B cell (primary cell): ENCODE measurements around the gene SPPL3. TPM values are rescaled to one million over a fixed set of nuclear protein-coding genes. Genes with fewer than 3 reads are reported as not detected.

Experiments used
- ATAC-seq: fragments of 200-7000 bp; cut with Tn5 transposase; one replicate; pipeline ENCODE4 v1.10.0; 2021; ENCODE audit warnings: low read depth, mild to moderate bottlenecking, moderate number of reproducible peaks, moderate library complexity
- CTCF ChIA-PET: fragments of 350-600 bp; sonication (Branson Sonifier 250); formaldehyde crosslinking; loops from one replicate; lab custom pipeline; 2021; ENCODE audit warnings: antibody characterized with exemption, inconsistent platforms; lab: Charles Lee
- POLR2A ChIA-PET: fragments of 350-600 bp; sonication (Branson Sonifier 250); formaldehyde crosslinking; loops from one replicate; lab custom pipeline; 2021; ENCODE audit warnings: antibody characterized with exemption; lab: Charles Lee
- DNase-seq: peaks from one replicate; pipeline ENCODE4 v3.0.0; 2013
- H2AFZ ChIP-seq: 2 replicates; pipeline ENCODE4 v1.6.1; 2012; ENCODE audit warnings: mild to moderate bottlenecking, low read depth, low read length; ENCODE audit not compliant: insufficient read depth, poor library complexity, severe bottlenecking
- H3K27ac ChIP-seq, 2 donors: 1 replicate in 1 of 2; 2 replicates in 1 of 2; pipeline ENCODE4 v1.5.1; 2012 to 2013; ENCODE audit warnings: low read length in 2 of 2, mild to moderate bottlenecking in 2 of 2, moderate library complexity in 1 of 2
- H3K27me3 ChIP-seq, 4 experiments: fragments of 200-600 bp in 1 of 4; sonication (generic) in 1 of 4; replicated peaks in 1 of 4; 1 replicate in 2 of 4; 2 replicates in 2 of 4; pipeline versions ENCODE4 v1.6.1 to v1.7.0; 2013 to 2016; ENCODE audit warnings: low read length in 3 of 4, mild to moderate bottlenecking in 2 of 4, mixed read lengths in 1 of 4, moderate library complexity in 1 of 4; ENCODE audit not compliant: insufficient read depth in 4 of 4, control insufficient read depth in 3 of 4; ENCODE audit errors: control extremely low read depth in 1 of 4
- H3K36me3 ChIP-seq, 2 experiments: replicated peaks in 1 of 2; 1 replicate in 1 of 2; 2 replicates in 1 of 2; pipeline versions ENCODE4 v1.6.1 to v1.7.1; 2013; ENCODE audit warnings: low read length in 1 of 2; ENCODE audit not compliant: insufficient read depth in 2 of 2, control insufficient read depth in 1 of 2; ENCODE audit errors: control extremely low read depth in 1 of 2, extremely low read depth in 1 of 2
- H3K4me1 ChIP-seq, 2 donors: fragments of 200-600 bp in 1 of 2; sonication (generic) in 1 of 2; 1 replicate in 1 of 2; 2 replicates in 1 of 2; pipeline versions ENCODE4 v1.5.1 to v1.6.1; 2013 to 2017; ENCODE audit warnings: low read length in 2 of 2; ENCODE audit not compliant: control insufficient read depth in 2 of 2, insufficient read depth in 2 of 2
- H3K4me2 ChIP-seq: replicated peaks from 2 replicates; pipeline ENCODE3; 2012; ENCODE audit warnings: mild to moderate bottlenecking, low read depth, low read length; ENCODE audit not compliant: poor library complexity, severe bottlenecking
- H3K4me3 ChIP-seq, 5 experiments: fragments of 200-600 bp in 1 of 5; sonication (generic) in 1 of 5; 1 replicate in 3 of 5; 2 replicates in 2 of 5; pipeline versions ENCODE4 v1.5.1 to v1.7.0; 2011 to 2016; ENCODE audit warnings: low read length in 4 of 5, mild to moderate bottlenecking in 4 of 5, low read depth in 2 of 5, control low read depth in 1 of 5, moderate library complexity in 1 of 5; ENCODE audit not compliant: insufficient read depth in 1 of 5; ENCODE audit errors: control extremely low read depth in 1 of 5, extremely low read depth in 1 of 5
- H3K79me2 ChIP-seq: fragments of 200-600 bp; sonication (generic); one replicate; pipeline ENCODE4 v1.6.0; 2016; ENCODE audit warnings: low read length; ENCODE audit not compliant: control insufficient read depth, insufficient read depth
- H3K9ac ChIP-seq: fragments of 200-600 bp; sonication (generic); 2 replicates; pipeline ENCODE4 v1.6.1; 2017; ENCODE audit warnings: mild to moderate bottlenecking, low read length, moderate library complexity
- H3K9me3 ChIP-seq, 3 donors: one replicate each; pipeline versions ENCODE4 v1.6.1 to v1.7.1; 2013; ENCODE audit warnings: low read length in 2 of 3; ENCODE audit not compliant: control insufficient read depth in 2 of 3, insufficient read depth in 1 of 3; ENCODE audit errors: control extremely low read depth in 1 of 3
- H4K20me1 ChIP-seq: 2 replicates; pipeline ENCODE4 v1.6.0; 2012; ENCODE audit warnings: mild to moderate bottlenecking, low read length; ENCODE audit not compliant: insufficient read depth, control insufficient read depth, poor library complexity, severe bottlenecking
- H3K27ac Mint-ChIP-seq: one replicate; pipeline ENCODE4 v1.8.0; 2021; ENCODE audit warnings: mixed read lengths
- H3K27me3 Mint-ChIP-seq: one replicate; pipeline ENCODE4 v1.8.0; 2021; ENCODE audit warnings: mixed read lengths
- H3K4me1 Mint-ChIP-seq: one replicate; pipeline ENCODE4 v1.8.0; 2021; ENCODE audit warnings: mixed read lengths
- H3K4me3 Mint-ChIP-seq: one replicate; pipeline ENCODE4 v1.8.0; 2021; ENCODE audit warnings: mixed read lengths
- H3K9me3 Mint-ChIP-seq: one replicate; pipeline ENCODE4 v1.8.0; 2022; ENCODE audit warnings: mixed read lengths; ENCODE audit not compliant: insufficient read depth
- CTCF ChIP-seq: fragments of 200-600 bp; IDR thresholded peaks from one replicate; pipeline ENCODE4 v1.8.0; 2022; ENCODE audit warnings: antibody characterized with exemption, mild to moderate bottlenecking
- EZH2 ChIP-seq: IDR thresholded peaks from 2 replicates; pipeline ENCODE4 v1.6.1; 2012; ENCODE audit warnings: borderline replicate concordance, low read depth, mild to moderate bottlenecking, moderate library complexity, low read length; ENCODE audit not compliant: insufficient read depth, poor library complexity, severe bottlenecking
- WGBS: methylation state at CpG from one replicate; pipeline ENCODE4 v1.1.5; 2013; ENCODE audit warnings: missing lambda C conversion rate; ENCODE audit not compliant: insufficient coverage; 5-methylcytosine and 5-hydroxymethylcytosine counted together
- intact Hi-C: fragments of 100-400 bp; cut with micrococcal nuclease; formaldehyde crosslinking; loops from one replicate; pipeline ENCODE4 v1.10.0; 2022
- polyA minus RNA-seq: library from RNA; depleted of rRNA, polyadenylated mRNA; stranded (reverse); fragments of >200 nt; gene quantifications from 2 replicates; pipeline ENCODE4 v1.2.3, GENCODE V29; 2012
- polyA plus RNA-seq: library from polyadenylated mRNA; depleted of rRNA; stranded (reverse); fragments of >200 nt; gene quantifications from 2 replicates; pipeline ENCODE4 v1.2.3, GENCODE V29; 2012
- total RNA-seq, 2 donors: library from RNA; stranded (reverse); fragments of 120-200 nt in 1 of 2; gene quantifications; 1 replicate in 1 of 2; 2 replicates in 1 of 2; pipeline versions ENCODE4 v1.2.3 to v1.2.4, GENCODE V29; 2013 to 2022

SPPL3 gene, protein sequence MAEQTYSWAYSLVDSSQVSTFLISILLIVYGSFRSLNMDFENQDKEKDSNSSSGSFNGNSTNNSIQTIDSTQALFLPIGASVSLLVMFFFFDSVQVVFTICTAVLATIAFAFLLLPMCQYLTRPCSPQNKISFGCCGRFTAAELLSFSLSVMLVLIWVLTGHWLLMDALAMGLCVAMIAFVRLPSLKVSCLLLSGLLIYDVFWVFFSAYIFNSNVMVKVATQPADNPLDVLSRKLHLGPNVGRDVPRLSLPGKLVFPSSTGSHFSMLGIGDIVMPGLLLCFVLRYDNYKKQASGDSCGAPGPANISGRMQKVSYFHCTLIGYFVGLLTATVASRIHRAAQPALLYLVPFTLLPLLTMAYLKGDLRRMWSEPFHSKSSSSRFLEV
- total RNA-seq (43.6 and 53.7 TPM in 2 replicates), polyA plus RNA-seq (12.3 and 22.0 TPM in 2 replicates), polyA minus RNA-seq (10.3 and 36.9 TPM in 2 replicates)
- 17.6 TPM for total RNA-seq (2013)

DNA sequence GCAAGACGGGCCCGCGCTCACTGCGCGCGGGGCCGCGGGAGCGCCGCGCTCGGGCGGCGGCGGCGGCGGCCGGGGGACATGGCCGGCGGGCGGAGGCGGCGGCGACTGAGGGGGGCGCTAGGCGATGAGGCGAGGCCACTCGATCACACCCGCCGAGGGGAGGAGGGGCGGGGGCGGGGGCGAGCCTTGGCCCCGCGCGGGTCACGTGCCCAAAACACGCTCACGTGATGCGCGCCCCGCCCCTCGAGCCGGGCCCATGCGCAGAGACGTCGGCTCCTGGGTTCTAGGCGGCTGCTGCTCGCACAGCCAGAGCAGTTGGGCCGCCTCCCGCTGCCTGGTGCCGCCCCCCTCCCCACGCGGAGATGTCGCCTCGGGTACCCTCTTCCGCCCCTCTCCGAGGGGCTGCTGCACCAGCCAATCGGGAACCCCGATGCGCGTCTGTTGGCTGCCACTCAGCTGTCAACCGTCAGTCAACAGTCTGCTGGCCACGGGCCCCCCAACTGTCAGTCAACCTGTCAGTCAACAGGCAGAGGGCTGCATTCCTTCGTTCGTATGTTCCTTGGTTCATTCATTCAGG lies at the start of gene SPPL3:
TSS of gene SPPL3 (minus strand) at position 162 of the 577 bp plus-strand sequence. CDS start 491 bp downstream, outside the sequence.
- peaks cover 0 to 2% (median 0%) of the 10 kb centered on the region in 3 donors for H3K9me3 ChIP-seq
- H2AFZ ChIP-seq = peak within 1 kb of the TSS; percentile 97
- peak within 1 kb of the TSS; percentile 84 for H3K4me2 ChIP-seq
- DNase-seq (peak; percentile 94), ATAC-seq (peak; percentile 83)
- H3K4me3 ChIP-seq = peak within 1 kb of the TSS; percentile 32 to 85 (median 75)
- peaks cover 29% of the 10 kb centered on the region for H3K4me1 Mint-ChIP-seq
- intact Hi-C loops = loop anchor here (1.0 to 10.0 kb wide), 8 partner anchors 47 to 465 kb away; partner anchors contain the start of genes ACADS, C12orf43, COX6A1 and SRSF9
- H3K27me3 Mint-ChIP-seq = no peaks in the 10 kb centered on the region
- under 1% methylated on average over 65 of the region's 66 CpGs for WGBS
- peak within 1 kb of the TSS; percentile 95 for H3K27ac Mint-ChIP-seq
- TF ChIP-seq EZH2 (no peak), CTCF (no peak)
- peaks cover 45% of the 10 kb centered on the region for H3K79me2 ChIP-seq
- ChIA-PET POLR2A (interaction anchor here (0.5 kb wide), 1 partner anchor 466 kb away, joined by 7 read pairs; no protein-coding TSS in a partner anchor), CTCF (interaction anchor here (0.5 to 1.2 kb wide), 4 partner anchors 106 to 785 kb away, joined by 3 to 4 read pairs (median 3); partner anchors contain the start of gene COQ5)
- peaks cover 19 to 24% of the 10 kb centered on the region in 2 donors for H3K4me1 ChIP-seq
- H3K36me3 ChIP-seq = peaks cover 0 to 5% of the 10 kb centered on the region in 2 experiments
- no peaks in the 10 kb centered on the region for H3K27me3 ChIP-seq
- peak within 1 kb of the TSS; percentile 83 for H3K9ac ChIP-seq
- peaks cover 31% of the 10 kb centered on the region for H4K20me1 ChIP-seq
- peak within 1 kb of the TSS; percentile 54 to 80 for H3K27ac ChIP-seq
- peak within 1 kb of the TSS; percentile 97 for H3K4me3 Mint-ChIP-seq
- no peaks in the 10 kb centered on the region for H3K9me3 Mint-ChIP-seq
